ENCODE data around the gene TMPRSS6.

- TF ChIP-seq CTCF (IDR thresholded peaks at IDR 0.05) (no peak), POLR2A (IDR thresholded peaks at IDR 0.05) (no peak)
Observed at GRCh38 chr22:37075046-37075445, 34.5 kb downstream of the TMPRSS6 start.

Measured in adrenal gland (tissue), 5 donors.